Stimulated activated effector memory CD8-positive, alpha-beta T cell treated with anti-CD3 and anti-CD28 coated beads, Interleukin-12 subunit alpha, Interleukin-12 subunit beta, amount 100 ng/mL, for 72 hours (primary cell): ENCODE data around the gene ARHGEF10L.

Source experiments
- ATAC-seq: fragments of 150-1000 bp; cut with Tn5 transposase; 2 replicates; pipeline ENCODE4 v1.10.0; 2021
- DNase-seq, 2 donors: peaks; one replicate each; pipeline ENCODE4 v3.0.0; 2021 to 2022; ENCODE audit warnings: low spot score in 2 of 2
- H3K27ac Mint-ChIP-seq: one replicate; pipeline ENCODE4 v1.8.0; 2022; ENCODE audit warnings: mild to moderate bottlenecking, mixed read lengths
- H3K36me3 Mint-ChIP-seq: one replicate; pipeline ENCODE4 v1.8.0; 2022; ENCODE audit warnings: mild to moderate bottlenecking, mixed read lengths
- H3K4me1 Mint-ChIP-seq: one replicate; pipeline ENCODE4 v1.8.0; 2022; ENCODE audit warnings: mixed read lengths
- H3K4me3 Mint-ChIP-seq: one replicate; pipeline ENCODE4 v1.8.0; 2022; ENCODE audit warnings: mild to moderate bottlenecking, mixed read lengths
- H3K9me3 Mint-ChIP-seq: one replicate; pipeline ENCODE4 v1.8.0; 2022; ENCODE audit warnings: mixed read lengths

Gene ARHGEF10L

GRCh38 chr1:17585266-17585987 is 45.9 kb downstream of the ARHGEF10L start:
- Mint-ChIP-seq H3K4me3 (no peak overlapping the region), H3K4me1 (no peaks in the 10 kb centered on the region), H3K27ac (no peak overlapping the region), H3K36me3 (no peaks in the 10 kb centered on the region), H3K9me3 (no peaks in the 10 kb centered on the region)
- DNase-seq: no peak
- no peak for ATAC-seq

DNA sequence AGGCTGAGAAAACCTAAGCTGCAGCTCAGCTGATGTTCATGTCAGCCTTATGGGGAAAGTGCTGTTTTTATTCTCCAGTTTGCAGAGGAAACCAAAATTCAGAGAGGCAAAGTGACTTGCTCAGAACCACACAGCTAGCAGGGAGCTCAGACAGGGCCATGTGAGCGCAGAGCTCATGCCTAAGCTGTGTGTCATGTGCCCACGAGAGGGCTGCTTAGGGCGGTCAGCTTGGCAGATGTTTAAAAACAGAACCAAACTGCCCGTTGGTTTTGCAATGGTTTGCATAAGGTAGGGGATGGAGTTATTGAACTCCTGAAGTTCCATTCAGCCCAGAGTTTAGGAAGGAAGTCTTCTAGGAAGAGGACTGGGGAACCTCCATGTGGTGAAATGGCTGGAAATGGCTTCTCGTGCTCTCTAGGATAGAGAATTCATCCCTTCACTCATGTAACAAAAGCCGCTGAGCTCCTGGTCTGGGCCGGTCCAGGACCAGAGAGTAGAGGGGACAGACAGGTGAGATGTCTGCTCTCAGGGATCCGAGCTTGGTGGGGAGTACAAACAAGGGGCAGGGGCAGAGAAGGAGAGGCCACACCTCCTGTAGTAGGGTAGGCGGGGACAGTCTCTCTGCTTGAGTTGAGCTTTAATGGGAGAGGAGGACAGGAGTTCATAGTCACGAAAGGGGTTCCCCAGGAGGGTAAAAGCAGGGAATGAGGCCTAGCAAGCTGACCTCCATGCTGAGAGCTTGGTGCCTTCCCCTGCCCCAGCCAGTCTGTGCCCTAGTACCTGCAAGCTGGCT is 46.9 kb downstream of the ARHGEF10L start:
- DNase-seq (no peak), ATAC-seq (no peak)
- no peaks in the 10 kb centered on the region for H3K4me1 Mint-ChIP-seq
- H3K36me3 Mint-ChIP-seq: no peaks in the 10 kb centered on the region
- H3K9me3 Mint-ChIP-seq: no peaks in the 10 kb centered on the region
- no peak overlapping the region for H3K4me3 Mint-ChIP-seq
- H3K27ac Mint-ChIP-seq: no peak overlapping the region

DNA sequence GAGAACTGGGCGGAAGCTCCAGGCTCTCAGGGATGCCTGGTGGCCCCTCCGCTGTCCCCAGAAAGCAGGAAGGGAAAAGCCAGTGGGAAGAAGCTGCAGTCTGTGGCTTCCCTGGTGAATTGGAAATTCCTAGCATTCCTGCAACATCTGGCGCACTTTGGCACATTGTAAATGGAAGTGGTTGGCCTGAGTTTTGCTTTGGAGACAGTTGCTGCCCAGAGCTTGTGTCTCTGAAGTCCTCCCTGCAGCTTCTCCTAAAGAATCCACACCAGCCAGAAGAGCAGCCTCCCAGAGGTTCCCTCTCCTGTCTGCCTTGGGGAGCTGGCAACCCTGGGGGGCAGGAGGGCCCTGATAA is 48.2 kb downstream of the ARHGEF10L start:
- H3K4me1 Mint-ChIP-seq: no peaks in the 10 kb centered on the region
- DNase-seq (no peak), ATAC-seq (no peak)
- no peak overlapping the region for H3K4me3 Mint-ChIP-seq
- no peaks in the 10 kb centered on the region for H3K36me3 Mint-ChIP-seq
- H3K27ac Mint-ChIP-seq: no peak overlapping the region
- H3K9me3 Mint-ChIP-seq: no peaks in the 10 kb centered on the region

GRCh38 chr1:17588048-17588871 is 48.8 kb downstream of the ARHGEF10L start:
- no peak for DNase-seq

DNA sequence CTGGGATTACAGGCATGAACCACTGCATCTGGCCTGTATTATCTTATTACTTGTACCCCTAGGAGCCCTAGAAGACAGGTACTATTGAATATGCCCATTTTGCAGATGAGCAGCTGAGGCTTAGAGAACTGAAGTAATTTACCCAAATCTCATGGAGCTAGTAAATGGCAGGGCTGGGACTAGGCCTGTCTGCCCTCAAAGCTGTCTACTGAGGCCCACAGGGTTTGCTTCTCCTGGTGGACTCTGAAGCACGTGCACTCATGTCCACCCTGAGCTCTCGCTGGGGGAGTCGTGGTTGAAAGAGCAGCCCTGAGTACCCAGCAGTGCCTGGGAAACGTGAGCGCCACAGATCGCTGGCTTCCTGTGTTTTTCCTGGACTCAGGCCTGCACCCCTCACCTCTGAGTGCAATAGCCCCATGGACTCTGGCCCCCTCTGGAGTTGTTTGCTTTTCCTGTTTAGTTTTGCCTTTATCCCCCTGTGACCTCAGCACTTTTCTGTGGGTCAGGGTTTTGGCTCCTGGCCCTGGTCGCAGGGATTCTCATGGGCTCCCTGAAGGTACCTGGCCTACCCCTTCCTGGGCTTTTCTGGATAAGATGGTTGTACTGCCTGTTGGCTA is 52.4 kb downstream of the ARHGEF10L start:
- Mint-ChIP-seq H3K4me3 (no peak overlapping the region), H3K9me3 (no peaks in the 10 kb centered on the region), H3K27ac (no peak overlapping the region), H3K4me1 (no peaks in the 10 kb centered on the region), H3K36me3 (no peaks in the 10 kb centered on the region)
- DNase-seq: no peak
- ATAC-seq: no peak

More at GRCh38 chr1:17588048-17588871, 48.8 kb downstream of the ARHGEF10L start:
- H3K36me3 Mint-ChIP-seq: no peaks in the 10 kb centered on the region
- H3K4me1 Mint-ChIP-seq: no peaks in the 10 kb centered on the region
- H3K9me3 Mint-ChIP-seq: no peaks in the 10 kb centered on the region
- H3K27ac Mint-ChIP-seq: no peak overlapping the region
- no peak for ATAC-seq
- H3K4me3 Mint-ChIP-seq: no peak overlapping the region

- H3K4me3 Mint-ChIP-seq: no peak overlapping the region
- H3K27ac Mint-ChIP-seq: no peak overlapping the region
- H3K4me1 Mint-ChIP-seq: no peaks in the 10 kb centered on the region
- no peaks in the 10 kb centered on the region for H3K36me3 Mint-ChIP-seq
- ATAC-seq: no peak
- no peaks in the 10 kb centered on the region for H3K9me3 Mint-ChIP-seq
- no peak for DNase-seq
Observed at GRCh38 chr1:17594026-17594425, 54.5 kb downstream of the ARHGEF10L start.

DNA sequence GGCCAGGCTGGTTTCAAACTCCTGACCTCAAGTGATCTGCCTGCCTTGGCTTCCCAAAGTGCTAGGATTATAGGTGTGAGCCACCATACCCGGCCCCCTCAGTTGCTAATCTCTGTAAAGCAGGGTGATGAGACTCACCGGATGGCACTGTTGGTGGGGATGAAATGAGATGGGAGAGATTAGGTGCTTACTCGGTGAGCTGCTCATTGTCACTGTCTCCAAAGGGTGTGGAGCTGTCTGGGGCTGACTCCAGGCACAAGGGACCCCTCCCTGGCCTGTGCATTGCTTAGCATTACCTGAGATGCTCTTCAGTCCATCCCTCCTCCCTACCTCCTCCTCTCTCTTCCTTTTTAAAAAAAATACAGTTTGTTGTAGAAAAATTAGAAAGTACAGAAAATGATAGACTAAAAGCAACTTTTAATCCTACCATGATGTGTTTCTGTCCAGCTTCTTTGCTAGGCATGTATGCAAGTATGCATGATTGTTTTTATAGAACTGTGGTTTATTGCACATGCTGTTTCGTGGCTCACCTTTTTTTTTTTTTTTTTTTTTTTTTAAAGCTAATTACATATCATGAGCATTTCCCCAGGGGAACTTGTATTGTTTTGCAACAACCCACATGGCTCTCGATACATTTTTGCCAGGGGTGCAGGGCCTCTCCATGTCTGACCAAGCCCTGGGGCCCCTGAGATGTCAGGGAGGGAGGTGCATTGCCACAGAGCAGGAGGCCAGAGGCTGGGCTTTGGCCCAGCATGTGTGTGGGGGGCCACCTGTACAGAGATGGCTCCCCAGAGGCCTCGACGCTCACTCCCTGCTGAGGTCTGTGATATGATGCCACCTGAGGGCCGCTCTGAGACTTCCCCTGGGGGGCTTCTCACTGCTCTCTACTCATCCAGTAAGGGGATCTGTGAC is 55.4 kb downstream of the ARHGEF10L start:
- Mint-ChIP-seq H3K4me3 (no peak overlapping the region), H3K27ac (no peak overlapping the region), H3K4me1 (no peaks in the 10 kb centered on the region), H3K36me3 (no peaks in the 10 kb centered on the region), H3K9me3 (no peaks in the 10 kb centered on the region)
- DNase-seq: no peak
- no peak for ATAC-seq

DNA sequence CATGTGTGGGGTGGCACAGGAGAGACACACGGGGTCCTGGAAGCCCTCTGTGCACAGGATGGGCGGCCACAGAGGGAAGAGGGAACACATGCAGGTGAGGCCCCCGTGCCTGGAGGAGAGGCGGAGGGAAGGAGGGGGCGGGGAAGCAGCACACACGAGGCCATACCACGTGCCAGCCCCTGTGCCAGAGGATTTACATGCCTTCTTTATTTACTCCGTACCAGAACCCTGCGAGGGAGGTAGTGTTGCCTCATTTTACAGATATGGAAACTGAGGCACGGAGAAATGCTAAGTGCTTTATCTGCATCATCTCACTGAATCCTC is 56.1 kb downstream of the ARHGEF10L start:
- Mint-ChIP-seq H3K4me1 (no peaks in the 10 kb centered on the region), H3K36me3 (no peaks in the 10 kb centered on the region), H3K9me3 (no peaks in the 10 kb centered on the region), H3K27ac (no peak overlapping the region), H3K4me3 (no peak overlapping the region)
- ATAC-seq: no peak
- no peak for DNase-seq

- DNase-seq (no peak), ATAC-seq (no peak)
- H3K36me3 Mint-ChIP-seq: no peaks in the 10 kb centered on the region
- H3K27ac Mint-ChIP-seq: no peak overlapping the region
- H3K4me1 Mint-ChIP-seq: no peaks in the 10 kb centered on the region
- no peaks in the 10 kb centered on the region for H3K9me3 Mint-ChIP-seq
- H3K4me3 Mint-ChIP-seq: no peak overlapping the region
Observed at GRCh38 chr1:17596186-17596585, 56.7 kb downstream of the ARHGEF10L start.

- Mint-ChIP-seq H3K4me3 (no peak overlapping the region), H3K4me1 (no peaks in the 10 kb centered on the region), H3K9me3 (no peaks in the 10 kb centered on the region), H3K27ac (no peak overlapping the region), H3K36me3 (no peaks in the 10 kb centered on the region)
- no peak for ATAC-seq
- DNase-seq: no peak
Observed at GRCh38 chr1:17596651-17597509, 57.4 kb downstream of the ARHGEF10L start.

- no peak for ATAC-seq
- H3K4me1 Mint-ChIP-seq: no peaks in the 10 kb centered on the region
Observed at GRCh38 chr1:17597651-17598050, 58.2 kb downstream of the ARHGEF10L start.

DNA sequence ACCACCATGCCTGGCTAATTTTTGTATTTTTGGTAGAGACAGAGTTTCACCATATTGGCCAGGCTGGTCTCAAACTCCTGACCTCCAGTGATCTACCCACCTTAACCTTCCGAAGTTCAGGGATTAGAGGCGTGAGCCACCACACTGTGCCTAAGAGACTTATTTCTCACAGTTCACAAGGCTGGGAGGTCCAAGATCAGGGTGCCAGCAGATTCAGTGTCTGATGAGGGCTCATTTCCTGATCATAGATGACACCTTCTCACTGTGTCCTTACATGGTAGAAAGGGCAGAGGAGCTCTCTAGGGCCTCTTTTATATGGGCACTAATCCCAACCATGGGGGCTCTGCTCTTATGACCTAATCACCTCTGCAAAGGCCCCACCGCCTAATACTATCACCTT is 58.8 kb downstream of the ARHGEF10L start:
- no peak overlapping the region for H3K4me3 Mint-ChIP-seq
- H3K27ac Mint-ChIP-seq: no peak overlapping the region
- no peaks in the 10 kb centered on the region for H3K9me3 Mint-ChIP-seq
- DNase-seq (no peak), ATAC-seq (no peak)
- H3K36me3 Mint-ChIP-seq: no peaks in the 10 kb centered on the region
- no peaks in the 10 kb centered on the region for H3K4me1 Mint-ChIP-seq

More at GRCh38 chr1:17597651-17598050, 58.2 kb downstream of the ARHGEF10L start:
- H3K36me3 Mint-ChIP-seq: no peaks in the 10 kb centered on the region
- no peak overlapping the region for H3K4me3 Mint-ChIP-seq
- DNase-seq: no peak
- H3K27ac Mint-ChIP-seq: no peak overlapping the region
- no peaks in the 10 kb centered on the region for H3K9me3 Mint-ChIP-seq

DNA sequence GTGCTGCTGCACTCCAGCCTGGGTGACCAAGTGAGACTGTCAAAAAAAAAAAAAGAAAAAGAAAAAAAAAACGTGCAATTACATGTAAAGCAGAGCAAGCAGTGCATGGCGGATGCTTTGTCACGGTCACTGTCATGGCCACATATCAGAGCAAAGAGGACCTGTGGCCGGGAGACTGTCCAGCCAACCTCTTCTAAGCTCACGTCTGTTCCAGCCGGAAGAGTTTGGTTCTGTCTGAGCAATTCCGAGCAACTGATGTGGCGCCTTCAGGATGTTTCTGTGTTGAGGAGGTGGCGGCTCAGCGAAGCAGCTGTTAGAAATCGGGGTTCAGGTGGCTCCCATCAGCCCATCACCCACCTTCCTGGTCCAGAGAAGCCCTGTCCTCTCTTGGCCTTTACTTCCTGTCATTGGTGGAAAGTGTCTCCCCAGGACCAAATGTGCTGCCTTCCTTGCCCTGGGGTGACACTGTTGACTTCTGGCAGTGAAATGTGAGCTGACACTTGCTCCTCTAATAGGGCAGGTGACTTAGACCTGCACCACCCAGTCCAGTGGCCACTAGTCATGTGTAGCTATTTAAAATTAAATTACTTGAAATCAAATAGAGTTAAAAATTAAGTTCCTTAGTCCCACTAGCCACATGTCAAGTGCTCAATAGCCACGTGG is 59.9 kb downstream of the ARHGEF10L start:
- Mint-ChIP-seq H3K36me3 (no peaks in the 10 kb centered on the region), H3K9me3 (no peaks in the 10 kb centered on the region), H3K4me3 (no peak overlapping the region), H3K27ac (no peak overlapping the region), H3K4me1 (no peaks in the 10 kb centered on the region)
- DNase-seq (no peak), ATAC-seq (no peak)
